GM06990 (cell line): Measurements from ENCODE around the gene LGR4.

Experiments used
- DNase-seq: peaks from one replicate; pipeline ENCODE4 v3.0.0-alpha.2; 2011; ENCODE audit not compliant: insufficient read length; ENCODE audit errors: extremely low read depth
- H3K27me3 ChIP-seq: replicated peaks from 2 replicates; pipeline ENCODE4 v1.6.0; 2011; ENCODE audit warnings: low read length; ENCODE audit not compliant: control insufficient read depth, insufficient read depth
- H3K36me3 ChIP-seq: 2 replicates; pipeline ENCODE4 v1.5.1; 2011; ENCODE audit warnings: low read length; ENCODE audit not compliant: control insufficient read depth, insufficient read depth
- H3K4me3 ChIP-seq: replicated peaks from 2 replicates; pipeline ENCODE4 v1.5.1; 2011; ENCODE audit warnings: low read depth, mild to moderate bottlenecking, control low read depth, low read length
- TF ChIP-seq, protein P1 (sequence below): IDR thresholded peaks from 2 replicates; pipeline ENCODE4 v1.5.1; 2011; ENCODE audit warnings: low read length, control low read depth, mild to moderate bottlenecking, inconsistent platforms; ENCODE audit not compliant: insufficient read depth, poor library complexity, severe bottlenecking

Gene LGR4

DNA sequence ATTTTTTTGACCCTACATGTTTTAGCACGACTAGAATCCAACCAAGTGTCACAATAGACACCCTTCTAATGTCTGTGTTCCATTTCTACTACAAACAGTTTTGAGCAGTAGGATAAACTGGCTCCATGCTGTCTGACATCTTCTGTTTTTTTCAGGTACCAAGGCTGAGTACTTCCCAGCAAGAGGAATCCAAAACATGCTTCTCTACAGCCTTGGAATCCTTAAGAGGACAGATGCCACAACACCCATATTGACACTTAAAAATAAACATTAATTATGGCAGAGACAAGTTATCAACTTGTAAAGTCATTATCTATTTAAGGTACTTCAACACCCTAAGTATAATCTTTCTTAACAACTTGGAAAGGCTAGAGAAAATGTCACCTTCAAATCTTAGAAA lies 54.2 kb downstream of the LGR4 start:
- Histone ChIP-seq H3K4me3 (no peak overlapping the region), H3K27me3 (no peaks in the 10 kb centered on the region), H3K36me3 (no peaks in the 10 kb centered on the region)
- no peak for DNase-seq
- TF ChIP-seq, protein P1, sequence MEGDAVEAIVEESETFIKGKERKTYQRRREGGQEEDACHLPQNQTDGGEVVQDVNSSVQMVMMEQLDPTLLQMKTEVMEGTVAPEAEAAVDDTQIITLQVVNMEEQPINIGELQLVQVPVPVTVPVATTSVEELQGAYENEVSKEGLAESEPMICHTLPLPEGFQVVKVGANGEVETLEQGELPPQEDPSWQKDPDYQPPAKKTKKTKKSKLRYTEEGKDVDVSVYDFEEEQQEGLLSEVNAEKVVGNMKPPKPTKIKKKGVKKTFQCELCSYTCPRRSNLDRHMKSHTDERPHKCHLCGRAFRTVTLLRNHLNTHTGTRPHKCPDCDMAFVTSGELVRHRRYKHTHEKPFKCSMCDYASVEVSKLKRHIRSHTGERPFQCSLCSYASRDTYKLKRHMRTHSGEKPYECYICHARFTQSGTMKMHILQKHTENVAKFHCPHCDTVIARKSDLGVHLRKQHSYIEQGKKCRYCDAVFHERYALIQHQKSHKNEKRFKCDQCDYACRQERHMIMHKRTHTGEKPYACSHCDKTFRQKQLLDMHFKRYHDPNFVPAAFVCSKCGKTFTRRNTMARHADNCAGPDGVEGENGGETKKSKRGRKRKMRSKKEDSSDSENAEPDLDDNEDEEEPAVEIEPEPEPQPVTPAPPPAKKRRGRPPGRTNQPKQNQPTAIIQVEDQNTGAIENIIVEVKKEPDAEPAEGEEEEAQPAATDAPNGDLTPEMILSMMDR = no peak

DNA sequence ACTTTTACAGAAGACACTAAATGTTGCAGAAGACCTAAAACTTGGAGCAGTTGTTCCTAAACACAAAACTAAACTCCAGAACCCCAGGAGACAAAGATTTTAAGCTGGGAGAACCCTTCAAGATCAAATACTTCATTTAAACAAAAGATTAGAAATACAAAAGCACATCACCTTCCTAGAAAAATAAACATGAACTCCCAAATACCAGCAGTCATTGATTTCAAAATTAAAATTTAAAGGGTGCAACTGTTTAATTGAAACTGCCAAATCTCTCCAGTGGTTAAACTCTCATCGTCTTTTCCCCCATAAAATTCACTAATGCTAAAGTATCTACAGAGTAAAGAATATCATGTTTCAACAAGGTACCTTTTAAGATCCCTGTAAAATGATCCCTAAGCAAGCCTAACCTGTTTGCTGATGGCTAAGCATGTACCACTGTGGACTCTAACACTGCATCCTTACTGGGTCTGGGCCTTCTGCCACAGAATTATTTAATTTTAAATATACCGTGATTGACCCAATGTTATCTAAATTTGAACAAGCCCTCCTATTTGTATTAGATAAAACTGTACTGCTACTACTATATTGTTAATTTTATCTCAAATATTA lies 55.9 kb downstream of the LGR4 start:
- Histone ChIP-seq H3K4me3 (no peak overlapping the region), H3K36me3 (no peaks in the 10 kb centered on the region), H3K27me3 (no peaks in the 10 kb centered on the region)
- TF ChIP-seq, protein P1 = no peak
- DNase-seq = no peak

DNA sequence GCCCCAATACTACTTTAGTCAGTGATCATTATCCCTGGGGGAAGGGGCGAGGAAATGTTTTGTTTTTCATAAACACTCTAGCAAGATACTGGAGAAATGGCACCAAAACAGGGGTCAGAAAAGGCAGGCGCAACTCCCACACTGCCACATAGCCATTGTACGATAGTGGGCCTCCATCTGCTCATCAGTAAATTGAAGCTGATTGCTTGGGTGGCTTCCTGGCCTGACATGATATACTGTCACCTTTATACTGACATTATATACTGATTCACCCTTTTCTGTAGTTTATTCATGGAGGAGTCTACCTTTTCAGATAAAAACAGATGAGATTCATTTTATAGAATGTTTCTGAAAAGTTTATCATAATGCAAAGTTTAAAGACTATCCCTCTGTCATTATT lies 57.9 kb downstream of the LGR4 start:
- no peaks in the 10 kb centered on the region for H3K36me3 ChIP-seq
- TF ChIP-seq, protein P1 = no peak
- H3K4me3 ChIP-seq = no peak overlapping the region
- DNase-seq = no peak
- no peaks in the 10 kb centered on the region for H3K27me3 ChIP-seq

DNA sequence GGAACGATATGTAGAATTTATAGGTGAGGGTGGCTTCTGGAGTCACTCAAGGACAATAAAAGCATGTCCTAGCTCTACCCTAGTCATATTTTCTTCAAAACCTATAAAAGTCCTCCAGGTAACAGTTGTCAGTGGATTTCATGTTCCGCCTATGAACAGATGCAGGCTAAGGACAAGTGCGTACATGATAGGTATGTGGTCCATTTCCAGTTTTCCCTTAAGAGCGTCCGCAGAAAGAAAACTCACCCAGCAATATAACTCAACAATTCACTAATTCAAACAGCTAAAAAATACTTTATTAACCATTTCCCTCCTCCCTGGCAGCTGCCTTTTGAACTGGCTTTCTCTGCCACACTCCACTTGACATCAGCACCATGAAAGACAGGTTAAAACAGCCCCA lies 59.4 kb downstream of the LGR4 start:
- no peak for DNase-seq
- TF ChIP-seq, protein P1 = no peak
- Histone ChIP-seq H3K36me3 (no peaks in the 10 kb centered on the region), H3K27me3 (no peaks in the 10 kb centered on the region), H3K4me3 (no peak overlapping the region)

DNA sequence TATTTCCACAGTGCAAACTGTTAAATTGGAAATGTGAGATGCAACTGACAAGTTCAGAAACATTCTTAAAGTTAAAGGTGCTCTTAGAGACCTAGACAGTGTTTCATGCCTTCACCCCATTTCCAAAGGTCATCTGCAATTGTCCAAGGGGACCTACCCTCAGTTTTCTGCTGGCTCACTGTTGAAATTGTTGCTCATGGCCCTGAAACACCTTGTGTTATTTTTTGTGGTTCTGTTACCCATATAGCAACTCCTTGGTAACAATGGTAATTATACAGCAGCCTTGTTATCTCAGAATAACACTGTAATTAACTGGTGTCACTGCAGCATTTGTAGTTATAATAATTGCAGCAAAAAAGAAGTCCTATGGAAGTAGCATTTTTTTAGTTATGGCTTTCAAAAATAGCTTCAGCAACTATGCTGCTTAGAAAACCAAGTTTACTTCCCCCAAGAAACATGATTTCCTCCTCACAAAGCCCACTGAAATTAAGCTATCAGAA lies 60.3 kb downstream of the LGR4 start:
- no peak for DNase-seq
- H3K36me3 ChIP-seq = no peaks in the 10 kb centered on the region
- H3K4me3 ChIP-seq = no peak overlapping the region
- TF ChIP-seq, protein P1 = no peak
- no peaks in the 10 kb centered on the region for H3K27me3 ChIP-seq

DNA sequence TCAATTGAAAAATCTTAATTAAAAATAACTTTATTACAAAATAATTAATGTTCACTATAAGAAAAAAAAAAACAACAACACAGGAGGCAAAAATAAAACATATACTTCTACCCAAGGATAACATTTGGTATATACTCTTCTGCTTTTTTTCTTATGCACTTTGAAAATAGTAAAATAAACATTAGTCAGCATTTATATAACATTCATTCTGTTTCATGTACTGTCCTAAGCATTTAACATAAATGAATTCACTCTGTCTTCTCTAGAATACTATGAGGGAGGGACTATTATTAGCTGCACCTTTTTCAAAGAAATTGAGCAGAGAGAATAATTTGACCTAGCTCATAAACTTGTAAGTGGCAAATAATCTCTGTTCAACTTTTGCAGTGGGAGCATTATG lies 61.3 kb downstream of the LGR4 start:
- TF ChIP-seq, protein P1 = no peak
- no peak overlapping the region for H3K4me3 ChIP-seq
- H3K27me3 ChIP-seq = no peaks in the 10 kb centered on the region
- no peak for DNase-seq
- H3K36me3 ChIP-seq = no peaks in the 10 kb centered on the region
